Astrocyte (in vitro differentiated cells and primary cell): ENCODE data around the gene TACSTD2.

Source experiments
- EZH2 ChIP-seq: IDR thresholded peaks from 2 replicates; pipeline ENCODE4 v1.6.1; 2012; ENCODE audit warnings: mild to moderate bottlenecking, low read length, inconsistent platforms; ENCODE audit not compliant: insufficient read depth
- TF ChIP-seq, protein P1 (sequence below): IDR thresholded peaks from 2 replicates; pipeline ENCODE4 v1.5.1; 2011; ENCODE audit warnings: low read depth, mild to moderate bottlenecking, inconsistent platforms, low read length, moderate library complexity; ENCODE audit not compliant: insufficient read depth

DNA sequence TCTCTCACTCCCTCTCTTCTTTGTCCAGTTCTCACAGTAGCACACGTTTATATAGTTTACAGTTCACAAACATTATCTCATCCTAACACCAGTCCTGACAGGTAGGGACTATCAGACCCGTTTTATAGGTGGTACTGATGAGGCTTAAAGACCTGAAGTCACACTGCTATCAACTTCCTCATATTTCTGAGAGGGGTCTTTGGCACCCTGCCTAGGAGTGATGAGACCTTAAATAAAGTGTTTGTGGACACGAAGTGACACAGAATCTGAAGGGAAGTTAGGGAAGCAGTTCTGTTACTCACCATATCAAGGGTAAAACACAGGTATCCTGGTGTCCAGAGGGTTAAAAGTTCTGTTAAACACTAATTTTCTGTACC is 590 bp upstream of the TACSTD2 start:
- TF ChIP-seq, protein P1, sequence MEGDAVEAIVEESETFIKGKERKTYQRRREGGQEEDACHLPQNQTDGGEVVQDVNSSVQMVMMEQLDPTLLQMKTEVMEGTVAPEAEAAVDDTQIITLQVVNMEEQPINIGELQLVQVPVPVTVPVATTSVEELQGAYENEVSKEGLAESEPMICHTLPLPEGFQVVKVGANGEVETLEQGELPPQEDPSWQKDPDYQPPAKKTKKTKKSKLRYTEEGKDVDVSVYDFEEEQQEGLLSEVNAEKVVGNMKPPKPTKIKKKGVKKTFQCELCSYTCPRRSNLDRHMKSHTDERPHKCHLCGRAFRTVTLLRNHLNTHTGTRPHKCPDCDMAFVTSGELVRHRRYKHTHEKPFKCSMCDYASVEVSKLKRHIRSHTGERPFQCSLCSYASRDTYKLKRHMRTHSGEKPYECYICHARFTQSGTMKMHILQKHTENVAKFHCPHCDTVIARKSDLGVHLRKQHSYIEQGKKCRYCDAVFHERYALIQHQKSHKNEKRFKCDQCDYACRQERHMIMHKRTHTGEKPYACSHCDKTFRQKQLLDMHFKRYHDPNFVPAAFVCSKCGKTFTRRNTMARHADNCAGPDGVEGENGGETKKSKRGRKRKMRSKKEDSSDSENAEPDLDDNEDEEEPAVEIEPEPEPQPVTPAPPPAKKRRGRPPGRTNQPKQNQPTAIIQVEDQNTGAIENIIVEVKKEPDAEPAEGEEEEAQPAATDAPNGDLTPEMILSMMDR: no peak
- no peak for TF ChIP-seq EZH2
